K562 (cell line): ENCODE results near the gene PBRM1. TPM values are rescaled to one million over a fixed set of nuclear protein-coding genes. Genes with fewer than 3 reads are reported as not detected.

Experiments
- ATAC-seq: fragments of 200-7000 bp; cut with Tn5 transposase; 3 replicates; pipeline ENCODE4 v1.9.1; 2020; ENCODE audit warnings: moderate library complexity
- BruUV-seq: library from RNA; stranded (reverse); fragments of 400-500 nt; replicated peaks from 2 replicates; lab custom pipeline; 2021; lab: Mats Ljungman, UMichigan
- CTCF ChIA-PET: fragments of 300-600 bp; formaldehyde crosslinking; extraction: SDS; loops from one replicate; lab custom pipeline; 2021; ENCODE audit warnings: low intra/inter-chr PET ratio; lab: Yijun Ruan, JAX
- POLR2A ChIA-PET: fragments of 300-600, 350-650 bp; sonication (Branson Sonifier 250); formaldehyde crosslinking; extraction: SDS; loops from one replicate; lab custom pipeline; 2021; ENCODE audit warnings: antibody characterized with exemption, inconsistent platforms; lab: Yijun Ruan, JAX
- DNase-seq, 4 experiments: peaks; one replicate each; pipeline versions ENCODE4 v3.0.0 to v3.0.0-alpha.2; 2011 to 2018; ENCODE audit warnings: low spot score in 3 of 4, mixed read lengths in 3 of 4; ENCODE audit errors: extremely low read depth in 1 of 4
- FAIRE-seq: peaks from 2 replicates; lab custom pipeline; 2011; peaks lifted over from hg19 to GRCh38; lab: Jason Lieb, UNC
- H2AFZ ChIP-seq: 2 replicates; pipeline ENCODE4 v1.6.0; 2011; ENCODE audit warnings: low read depth, low read length, control low read depth, inconsistent platforms
- H3K27ac ChIP-seq: fragments of 200-600 bp; 3 replicates; pipeline ENCODE4 v1.8.0; 2011; ENCODE audit warnings: low read depth, mild to moderate bottlenecking, control low read depth, inconsistent platforms, low read length, moderate library complexity, mixed read lengths; ENCODE audit errors: extremely low read depth
- H3K27me3 ChIP-seq, 2 experiments: fragments of 300-600 bp in 1 of 2; 2 replicates in 1 of 2; 3 replicates in 1 of 2; pipeline versions ENCODE4 v1.6.0 to v1.8.0; 2011; ENCODE audit warnings: inconsistent platforms in 2 of 2, low read length in 2 of 2, mild to moderate bottlenecking in 1 of 2, mixed read lengths in 1 of 2, moderate library complexity in 1 of 2; ENCODE audit not compliant: control insufficient read depth in 2 of 2, insufficient read depth in 2 of 2
- H3K36me3 ChIP-seq: fragments of 300-600 bp; 3 replicates; pipeline ENCODE4 v1.8.0; 2011; ENCODE audit warnings: mild to moderate bottlenecking, low read length, inconsistent platforms; ENCODE audit not compliant: control insufficient read depth, insufficient read depth
- H3K4me1 ChIP-seq, 2 experiments: fragments of 200-600 bp in 1 of 2; replicated peaks in 1 of 2; 2 replicates in 1 of 2; 3 replicates in 1 of 2; pipeline versions ENCODE4 v1.5.1 to v1.8.0; 2011; ENCODE audit warnings: inconsistent platforms in 2 of 2, low read length in 2 of 2, mild to moderate bottlenecking in 1 of 2, mixed read lengths in 1 of 2, moderate library complexity in 1 of 2; ENCODE audit not compliant: control insufficient read depth in 2 of 2, insufficient read depth in 2 of 2
- H3K4me2 ChIP-seq: 2 replicates; pipeline ENCODE4 v1.6.1; 2011; ENCODE audit warnings: low read length, control low read depth, inconsistent platforms, mixed read lengths; ENCODE audit not compliant: insufficient read depth
- H3K4me3 ChIP-seq: fragments of 200-600 bp; sonication (generic), shearing (Covaris generic); 2 replicates; pipeline ENCODE4 v1.5.1; 2016; ENCODE audit warnings: control low read depth, inconsistent platforms
- H3K79me2 ChIP-seq: fragments of 200-600 bp; 3 replicates; pipeline ENCODE4 v1.8.0; 2011; ENCODE audit warnings: low read length, inconsistent platforms; ENCODE audit not compliant: control insufficient read depth, insufficient read depth
- H3K9ac ChIP-seq, 2 experiments: 2 replicates each; pipeline versions ENCODE4 v1.6.0 to v1.6.1; 2011; ENCODE audit warnings: low read depth in 2 of 2, low read length in 2 of 2, control low read depth in 1 of 2, inconsistent platforms in 1 of 2, mild to moderate bottlenecking in 1 of 2, mixed read lengths in 1 of 2; ENCODE audit not compliant: insufficient read depth in 1 of 2
- H3K9me1 ChIP-seq: one replicate; pipeline ENCODE4 v1.6.0; 2011; ENCODE audit warnings: inconsistent platforms, mild to moderate bottlenecking, low read length, moderate library complexity; ENCODE audit not compliant: control insufficient read depth, insufficient read depth
- H3K9me3 ChIP-seq: replicated peaks from 2 replicates; pipeline ENCODE4 v1.5.1; 2011; ENCODE audit warnings: low read depth, low read length, inconsistent platforms; ENCODE audit not compliant: control insufficient read depth, insufficient read depth
- H4K20me1 ChIP-seq: replicated peaks from 2 replicates; pipeline ENCODE4 v1.6.1; 2011; ENCODE audit warnings: low read length, inconsistent platforms, mixed read lengths; ENCODE audit not compliant: control insufficient read depth, insufficient read depth
- ARID3B ChIP-seq: fragments of 250-450 bp; sonication (Bioruptor Pico); IDR thresholded peaks from 2 replicates; pipeline ENCODE4 v1.4.0; 2020; ENCODE audit warnings: borderline replicate concordance
- CEBPB ChIP-seq: fragments of 450-650 bp; IDR thresholded peaks from 2 replicates; pipeline ENCODE4 v1.6.1; 2016; ENCODE audit warnings: missing genetic modification characterization, missing compliant biosample characterization
- CEBPG ChIP-seq, 3 experiments: fragments of 200-800 bp in 1 of 3; sonication (Bioruptor generic) in 1 of 3; sonication (generic) in 1 of 3; formaldehyde crosslinking in 1 of 3; IDR thresholded peaks in 2 of 3; conservative IDR thresholded peaks in 1 of 3; 2 replicates each; pipeline versions ENCODE4 v1.6.1 to v1.8.0; 2016 to 2022; ENCODE audit warnings: missing compliant biosample characterization in 2 of 3, missing genetic modification characterization in 2 of 3, mild to moderate bottlenecking in 1 of 3, missing genetic modification reagents in 1 of 3
- ZNF318 ChIP-seq, 2 experiments: fragments of 450-650 bp; IDR thresholded peaks; 2 replicates each; pipeline ENCODE4 v1.6.1; 2016; ENCODE audit warnings: mild to moderate bottlenecking in 2 of 2, borderline replicate concordance in 1 of 2, low read depth in 1 of 2, moderate library complexity in 1 of 2
- ZNF408 ChIP-seq: fragments of 250-450 bp; sonication (Bioruptor Pico); IDR thresholded peaks from 2 replicates; pipeline ENCODE4 v1.4.0; 2020; ENCODE audit warnings: low read depth, mild to moderate bottlenecking, moderate library complexity
- in situ Hi-C: fragments of 300-500 bp; cut with MboI; formaldehyde crosslinking; loops from 4 replicates; pipeline ENCODE4 v1.15.0; 2018; ENCODE audit warnings: inconsistent platforms, mixed read lengths
- intact Hi-C: fragments of 100-400 bp; cut with micrococcal nuclease; formaldehyde crosslinking; loops from 2 replicates; pipeline ENCODE4 v1.14.2; 2022
- polyA plus RNA-seq, 8 experiments: library from polyadenylated mRNA; depleted of rRNA in 4 of 8; stranded (reverse) in 5 of 8; unstranded in 3 of 8; fragments of >200 nt; fragmentation: Nextera tagmentation in 2 of 8; fragmentation: Illumina TruSeq in 1 of 8; extraction: Ambion mirVana in 2 of 8; extraction: Trizol in 1 of 8; gene quantifications; 2 replicates each; pipeline versions ENCODE4 v1.2.1 to v1.2.3, GENCODE V29; 2011 to 2014; ENCODE audit warnings: inconsistent platforms in 1 of 8, missing spikeins in 1 of 8
- total RNA-seq, 7 experiments: library from RNA; depleted of rRNA in 6 of 7; stranded (reverse); fragments of >200 nt in 6 of 7; fragmentation: Illumina TruSeq in 2 of 7; extraction: Trizol in 2 of 7; gene quantifications; 2 replicates each; pipeline versions ENCODE4 v1.2.1 to v1.2.3, GENCODE V29; 2011 to 2021; ENCODE audit warnings: low replicate concordance in 1 of 7

Gene PBRM1
- total and polyA plus RNA-seq, 9 of the 15 experiments (the other 6 are each of a cell fraction or from before 2014, with no cell fraction given), result 3.9 to 31.8 (median 19.0) TPM

DNA sequence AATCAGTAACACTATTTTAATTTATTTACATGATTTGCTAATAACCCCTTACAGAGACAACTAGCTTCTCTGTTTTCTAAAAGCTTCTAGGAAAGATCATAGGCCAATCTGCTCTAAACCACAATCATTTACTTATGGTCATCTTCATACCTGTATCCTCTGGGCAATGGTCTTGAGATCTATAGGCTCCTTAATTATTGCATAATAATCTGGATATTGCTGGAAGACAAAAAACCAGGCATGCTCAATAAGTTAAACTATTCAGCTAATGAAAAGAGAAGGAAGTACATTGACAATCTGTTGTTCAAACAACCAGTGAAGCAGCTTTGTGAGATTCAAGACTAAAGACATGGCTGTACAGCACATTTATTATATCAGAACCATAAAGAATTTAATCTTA is 34.1 kb downstream of the PBRM1 start:
- in situ Hi-C loops (no loop called here), intact Hi-C loops (no loop called here)
- Histone ChIP-seq H3K79me2 (no peaks in the 10 kb centered on the region), H4K20me1 (no peaks in the 10 kb centered on the region), H3K4me3 (no peak overlapping the region), H3K27ac (no peak overlapping the region), H3K9me1 (no peaks in the 10 kb centered on the region), H3K4me2 (no peak overlapping the region), H3K9me3 (no peaks in the 10 kb centered on the region), H2AFZ (no peak overlapping the region), H3K36me3 (peaks cover 57% of the 10 kb centered on the region), H3K27me3 (no peaks in the 10 kb centered on the region), H3K4me1 (peaks cover 0 to 8% of the 10 kb centered on the region in 2 experiments; a peak in 3 of 5 replicates), H3K9ac (no peak overlapping the region)
- DNase-seq, result no peak
- ChIA-PET CTCF (no interaction called here), POLR2A (interaction anchor here (0.6 to 2.2 kb wide), 3 partner anchors 14 to 358 kb away, joined by 3 to 5 read pairs (median 4); no protein-coding TSS in a partner anchor)
- no peak for ATAC-seq
- TF ChIP-seq ZNF408 (CRISPR knock-in tag) (no peak), CEBPG (CRISPR knock-in tag; IDR thresholded peaks at IDR 0.05) (no peak), CEBPG (tag; conservative IDR thresholded peaks at IDR 0.05 in 1 of 2, IDR thresholded peaks at IDR 0.05 in 1 of 2) (peak in 1 of 2 experiments; percentile 72; a peak in 2 of 4 replicates), ZNF318 (IDR thresholded peaks at IDR 0.05; ENCODE audit: borderline replicate concordance in 1 of 2, low read depth in 1 of 2) (no peak), CEBPB (tag) (0 out of 2 replicates have a peak, but pooled peaks have one; percentile 19), ARID3B (CRISPR knock-in tag) (no peak)
- BruUV-seq, result no TSS peak
- FAIRE-seq, result no peak
